Ascending aorta (tissue), 2 donors: ENCODE measurements around the gene FKBP4. TPM values are rescaled to one million over a fixed set of nuclear protein-coding genes. Genes with fewer than 3 reads are reported as not detected.
A peak's percentile ranks its signal among the peaks of the same experiment; 100 is the strongest.

Experiments used
- DNase-seq, 2 donors: peaks; one replicate each; pipeline ENCODE4 v3.0.0-alpha.2; 2019; ENCODE audit warnings: low spot score in 2 of 2
- H3K27ac ChIP-seq, 2 donors: fragments of 200-600 bp; sonication (generic); one replicate each; pipeline ENCODE4 v1.5.1; 2016 to 2017; ENCODE audit warnings: mild to moderate bottlenecking in 1 of 2
- H3K27me3 ChIP-seq: fragments of 200-600 bp; sonication (generic); one replicate; pipeline ENCODE4 v1.5.1; 2017
- H3K36me3 ChIP-seq, 2 donors: fragments of 200-600 bp; sonication (generic); one replicate each; pipeline ENCODE4 v1.5.1; 2016
- H3K4me1 ChIP-seq, 2 donors: fragments of 200-600 bp; sonication (generic); one replicate each; pipeline ENCODE4 v1.5.1; 2016 to 2017; ENCODE audit warnings: mild to moderate bottlenecking in 1 of 2
- H3K4me3 ChIP-seq, 2 donors: fragments of 200-600 bp; sonication (generic); one replicate each; pipeline ENCODE4 v1.5.1; 2016 to 2017; ENCODE audit warnings: mild to moderate bottlenecking in 1 of 2
- H3K9me3 ChIP-seq, 2 donors: fragments of 200-600 bp; sonication (generic); one replicate each; pipeline ENCODE4 v1.5.1; 2016
- CTCF ChIP-seq, 3 experiments: fragments of 200-600 bp in 2 of 3; fragments of 450-650 bp in 1 of 3; sonication (generic) in 2 of 3; IDR thresholded peaks; one replicate each; pipeline ENCODE4 v1.5.1; 2016 to 2019; ENCODE audit warnings: antibody characterized with exemption in 3 of 3, mild to moderate bottlenecking in 1 of 3, moderate library complexity in 1 of 3
- intact Hi-C: fragments of 100-400 bp; cut with DNase I; formaldehyde crosslinking; loops from one replicate; pipeline ENCODE4 v1.15.1; 2023
- total RNA-seq: library from RNA; depleted of rRNA; stranded (reverse); fragments of >200 nt; gene quantifications from one replicate; pipeline ENCODE4 v1.1.0, GENCODE V29; 2016

The FKBP4 gene
- total RNA-seq, 1 donor from 2014 or later, result 36.3 TPM

GRCh38 chr12:2800046-2800570, 5.3 kb downstream of the FKBP4 start:
- Histone ChIP-seq H3K4me3 (no peak overlapping the region), H3K27ac (no peak overlapping the region), H3K9me3 (no peaks in the 10 kb centered on the region), H3K27me3 (no peaks in the 10 kb centered on the region), H3K36me3 (peaks cover 63 to 78% of the 10 kb centered on the region in 2 donors), H3K4me1 (peaks cover 13 to 21% of the 10 kb centered on the region in 2 donors)
- DNase-seq, result no peak
- intact Hi-C loops, result no loop called here
- TF ChIP-seq CTCF (IDR thresholded peaks at IDR 0.05), result no peak

GRCh38 chr12:2801044-2801783, 6.4 kb downstream of the FKBP4 start:
- Histone ChIP-seq H3K27ac (peak overlapping the region in 1 of 2 donors; percentile 12), H3K4me1 (peaks cover 10 to 20% of the 10 kb centered on the region in 2 donors), H3K36me3 (peaks cover 63 to 81% of the 10 kb centered on the region in 2 donors), H3K4me3 (no peak overlapping the region), H3K9me3 (no peaks in the 10 kb centered on the region), H3K27me3 (no peaks in the 10 kb centered on the region)
- no peak for DNase-seq
- intact Hi-C loops, result no loop called here
- TF ChIP-seq CTCF (IDR thresholded peaks at IDR 0.05), result no peak

GRCh38 chr12:2803635-2804392, 9.0 kb downstream of the FKBP4 start:
- H3K4me1 ChIP-seq, result peaks cover 0 to 2% of the 10 kb centered on the region in 2 donors
- H3K36me3 ChIP-seq, result peaks cover 51 to 66% of the 10 kb centered on the region in 2 donors
- H3K27me3 ChIP-seq, result no peaks in the 10 kb centered on the region
- no peaks in the 10 kb centered on the region for H3K9me3 ChIP-seq
- DNase-seq, result peak in 1 of 2 donors; percentile 35
- intact Hi-C loops, result no loop called here
- TF ChIP-seq CTCF (IDR thresholded peaks at IDR 0.05), result no peak
- H3K4me3 ChIP-seq, result no peak overlapping the region
- peak overlapping the region; percentile 8 to 36 for H3K27ac ChIP-seq

DNA sequence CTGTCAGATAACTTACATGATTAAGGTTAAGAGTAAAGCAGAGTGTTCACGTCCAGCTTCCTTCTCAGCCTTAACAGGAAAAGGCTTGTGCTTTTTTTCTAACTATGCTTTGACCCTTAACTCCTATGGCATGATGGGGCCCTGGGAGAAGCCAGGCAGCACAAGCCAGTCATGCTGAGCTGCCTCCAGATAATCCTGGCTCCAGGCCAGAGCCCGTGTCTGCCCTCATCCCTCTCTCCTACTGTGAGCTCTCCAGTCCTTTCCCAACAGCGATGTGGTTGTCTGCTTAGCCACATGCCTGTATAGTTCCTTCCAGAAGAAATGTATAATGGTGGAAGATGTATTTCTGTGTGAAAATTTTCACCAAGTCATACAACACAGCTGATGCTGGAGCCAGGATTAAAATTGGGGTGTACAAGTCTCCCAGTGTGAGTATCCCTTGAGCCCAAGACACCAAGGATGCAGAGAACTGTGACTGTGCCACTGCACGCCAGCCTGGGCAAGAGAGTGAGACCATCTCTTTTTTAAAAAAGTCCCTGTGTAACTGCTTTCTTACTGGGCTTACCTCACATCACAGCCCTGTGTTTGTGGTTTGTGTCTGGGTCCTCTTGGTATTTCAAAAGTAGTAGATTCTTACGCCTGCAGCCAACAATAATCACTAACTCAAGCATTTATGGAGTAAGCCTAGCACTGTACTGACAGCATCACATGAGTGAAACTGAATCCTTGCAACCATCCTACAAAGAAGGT, 9.8 kb downstream of the FKBP4 start:
- intact Hi-C loops, result no loop called here
- Histone ChIP-seq H3K4me1 (peaks cover 0 to 2% of the 10 kb centered on the region in 2 donors), H3K4me3 (no peak overlapping the region), H3K27me3 (no peaks in the 10 kb centered on the region), H3K27ac (peak overlapping the region; percentile 8 to 36), H3K9me3 (no peaks in the 10 kb centered on the region), H3K36me3 (peaks cover 44 to 58% of the 10 kb centered on the region in 2 donors)
- peak in 1 of 2 donors; percentile 69 for DNase-seq
- no peak for TF ChIP-seq CTCF (IDR thresholded peaks at IDR 0.05)

DNA sequence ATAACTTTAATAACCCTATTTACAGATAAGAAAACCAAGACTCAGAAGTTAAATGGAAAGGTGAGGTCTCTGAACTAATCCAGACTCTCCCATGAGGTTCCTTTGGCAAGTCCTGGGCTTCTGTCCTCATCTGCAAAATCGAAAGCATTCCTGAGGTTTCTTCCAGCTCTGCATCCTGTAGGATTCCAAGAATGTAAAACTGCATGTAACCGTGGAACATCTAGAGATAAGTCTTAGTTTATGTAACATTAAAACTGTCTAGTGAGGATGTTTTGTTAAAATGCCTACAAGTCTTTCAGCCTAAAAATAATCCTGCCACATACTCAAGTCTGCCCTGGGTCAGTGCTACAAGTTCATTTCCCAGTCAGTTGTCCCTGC, 10.4 kb downstream of the FKBP4 start:
- DNase-seq, result no peak
- Histone ChIP-seq H3K9me3 (no peaks in the 10 kb centered on the region), H3K4me1 (peaks cover 0 to 2% of the 10 kb centered on the region in 2 donors), H3K27me3 (no peaks in the 10 kb centered on the region), H3K27ac (no peak overlapping the region), H3K4me3 (no peak overlapping the region), H3K36me3 (peaks cover 39 to 53% of the 10 kb centered on the region in 2 donors)
- TF ChIP-seq CTCF (IDR thresholded peaks at IDR 0.05), result no peak
- intact Hi-C loops, result no loop called here
